GM19043 (cell line): ENCODE results near the gene ADIRF.
"Not testable (repeated sequence)": the region's sequence is repeated elsewhere in the genome, so short reads cannot be mapped to it uniquely, and the experiment has no call there.

ENCODE experiments used
- ATAC-seq: cut with Tn5 transposase; IDR thresholded peaks from one replicate; pipeline ENCODE4 v1.9.1; 2021; ENCODE audit warnings: low read depth; ENCODE audit not compliant: unreplicated experiment

ADIRF gene

DNA sequence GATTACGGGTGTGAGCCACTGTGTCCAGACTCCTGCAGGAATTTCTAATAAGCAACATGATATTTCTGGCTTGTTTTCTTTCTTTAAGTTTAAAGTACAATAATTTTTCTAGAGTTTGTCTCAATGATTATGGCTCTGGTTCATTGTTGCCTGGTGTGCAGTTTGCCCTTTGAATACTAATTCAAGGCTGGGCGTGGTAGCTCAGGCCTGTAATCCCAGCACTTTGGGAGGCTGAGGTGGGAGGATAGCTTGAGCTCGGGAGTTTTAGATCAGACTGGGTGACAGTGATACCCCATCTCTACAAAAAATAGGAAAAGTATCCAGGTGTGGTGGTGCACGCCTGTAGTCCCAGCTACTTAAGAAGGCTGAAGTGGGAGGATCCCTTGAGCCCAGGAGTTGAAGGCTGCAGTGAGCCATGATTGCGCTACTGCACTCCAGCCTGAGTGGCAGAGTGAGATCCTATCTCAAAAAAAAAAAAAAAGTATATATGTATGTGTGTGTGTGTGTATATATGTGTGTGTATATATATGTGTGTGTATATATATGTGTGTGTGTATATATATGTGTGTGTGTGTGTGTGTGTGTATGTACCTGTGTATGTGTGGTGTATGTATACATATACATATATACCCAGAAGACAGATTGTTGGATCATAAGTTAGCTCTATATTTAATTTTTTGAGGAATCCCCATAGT, 8.2 kb downstream of the ADIRF start:
- ATAC-seq: no peak

DNA sequence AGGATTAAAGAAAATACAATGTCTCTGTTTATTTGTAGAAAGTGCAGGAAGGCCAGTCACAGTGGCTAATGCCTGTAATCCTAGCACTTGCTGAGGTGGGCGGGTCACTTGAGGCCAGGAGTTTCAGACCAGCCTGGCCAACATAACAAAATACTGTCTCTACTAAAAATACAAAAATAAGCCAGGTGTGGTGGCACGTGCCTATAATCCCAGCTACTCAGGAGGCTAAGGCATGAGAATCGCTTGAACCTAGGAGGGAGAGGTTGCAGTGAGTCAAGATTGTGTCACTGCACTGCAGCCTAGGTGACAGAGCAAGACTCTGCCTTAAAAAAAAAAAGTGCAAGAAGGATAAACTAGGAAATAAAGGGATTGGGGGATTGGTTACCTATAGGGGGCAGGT, 10.2 kb downstream of the ADIRF start:
- not testable (repeated sequence) for ATAC-seq

DNA sequence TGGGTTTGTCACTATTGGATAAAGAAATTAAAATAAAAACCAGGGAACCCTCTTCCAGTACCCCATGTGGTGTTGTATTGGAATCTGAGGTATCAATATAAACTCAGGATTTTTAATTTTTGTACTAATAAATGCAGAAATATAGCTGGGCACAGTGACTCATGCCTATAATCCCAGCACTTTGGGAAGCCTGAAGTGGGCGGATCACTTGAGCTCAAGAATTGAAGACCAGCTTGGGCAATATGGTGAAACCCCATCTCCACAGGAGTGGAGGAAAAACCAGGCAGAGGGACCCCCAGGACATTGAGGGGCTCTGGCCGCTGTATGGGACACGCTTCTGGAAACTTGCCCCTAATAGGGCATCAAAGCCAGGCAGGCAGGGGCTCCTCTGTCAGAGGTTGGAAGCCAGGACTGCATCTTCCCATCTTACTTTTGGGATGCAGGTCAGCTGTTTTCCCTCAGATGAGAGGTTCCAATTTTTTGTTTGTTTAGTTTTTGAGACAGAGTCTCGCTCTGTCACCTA, 11.1 kb downstream of the ADIRF start:
- ATAC-seq: no peak

DNA sequence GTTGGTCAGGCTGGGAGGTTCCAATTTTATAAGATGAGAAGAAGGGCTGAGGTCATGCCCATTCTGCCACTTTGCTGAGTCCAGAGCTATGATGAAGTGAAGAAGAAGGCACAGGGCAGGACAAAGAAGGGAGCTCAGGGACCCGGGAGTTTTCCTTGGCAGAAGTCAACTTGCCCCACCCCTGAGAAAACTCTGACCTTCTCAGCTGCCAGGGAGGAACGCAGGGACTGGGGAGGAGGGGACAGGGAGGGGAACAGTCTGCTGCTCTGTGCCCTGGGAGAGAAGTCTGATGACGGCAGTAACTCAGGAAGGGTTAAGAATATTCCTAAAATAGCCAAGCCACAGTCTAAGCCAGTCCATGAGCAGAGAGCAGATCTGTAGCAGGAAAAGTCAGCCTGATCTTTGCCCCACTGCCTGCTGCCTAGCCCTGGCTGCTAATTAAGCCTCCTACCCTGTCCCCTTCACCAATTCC, 11.7 kb downstream of the ADIRF start:
- no peak for ATAC-seq

DNA sequence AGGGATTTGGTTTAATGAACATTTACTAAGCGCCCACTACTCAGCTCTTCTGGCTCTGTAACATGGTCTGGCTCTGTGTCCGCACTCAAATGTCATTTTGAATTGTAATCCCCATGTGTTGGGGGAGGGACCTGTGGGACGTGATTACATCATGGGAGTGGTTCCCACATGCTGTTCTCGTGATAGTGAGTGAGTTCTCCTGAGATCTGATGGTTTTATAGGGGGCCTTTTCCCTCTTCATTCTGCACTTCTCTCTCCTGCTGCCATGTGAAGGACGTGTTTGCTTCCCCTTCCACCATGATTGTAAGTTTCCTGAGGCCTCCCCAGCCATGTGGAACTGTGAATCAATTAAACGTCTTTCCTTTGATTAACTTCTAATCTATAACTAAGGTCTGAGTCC, 12.7 kb downstream of the ADIRF start:
- ATAC-seq: not testable (repeated sequence)

DNA sequence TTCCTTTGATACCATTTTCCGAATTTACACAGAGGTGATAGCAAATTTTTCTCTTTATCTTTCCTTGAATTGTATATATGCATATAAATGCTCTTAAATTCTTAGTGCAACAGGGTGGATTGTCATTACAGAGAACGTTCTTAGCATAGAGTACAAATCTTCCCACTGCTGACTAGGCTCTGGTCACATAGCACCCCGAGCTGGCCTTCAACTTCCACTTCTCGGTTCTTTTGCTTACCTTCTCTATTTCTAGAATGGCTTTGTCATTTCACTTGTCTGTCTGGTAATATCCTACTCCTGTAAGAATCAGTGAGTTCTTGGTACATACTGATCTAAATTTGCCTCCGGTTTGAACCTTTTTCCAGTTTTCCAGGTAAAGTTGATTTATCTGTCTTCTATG, 13.4 kb downstream of the ADIRF start:
- no peak for ATAC-seq

GRCh38 chr10:86984498-86984897, 16.2 kb downstream of the ADIRF start:
- ATAC-seq: not testable (repeated sequence)

- no peak for ATAC-seq
Observed at GRCh38 chr10:86988520-86988919, 20.2 kb downstream of the ADIRF start.

DNA sequence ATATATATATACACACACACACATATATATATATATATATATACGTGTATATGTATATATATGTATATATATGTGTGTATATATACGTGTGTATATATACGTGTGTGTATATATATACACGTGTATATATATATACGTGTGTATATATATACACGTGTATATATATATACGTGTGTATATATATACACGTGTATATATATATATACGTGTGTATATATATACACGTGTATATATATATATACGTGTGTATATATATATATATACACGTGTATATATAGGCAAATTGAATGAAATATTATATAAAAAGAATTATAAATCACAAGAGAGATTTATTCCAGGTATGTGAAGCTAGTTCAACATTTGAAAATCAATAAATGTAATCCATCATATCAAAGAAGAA, 23.1 kb downstream of the ADIRF start:
- not testable (repeated sequence) for ATAC-seq

GRCh38 chr10:86992456-86992855, 24.2 kb downstream of the ADIRF start:
- ATAC-seq: no peak

DNA sequence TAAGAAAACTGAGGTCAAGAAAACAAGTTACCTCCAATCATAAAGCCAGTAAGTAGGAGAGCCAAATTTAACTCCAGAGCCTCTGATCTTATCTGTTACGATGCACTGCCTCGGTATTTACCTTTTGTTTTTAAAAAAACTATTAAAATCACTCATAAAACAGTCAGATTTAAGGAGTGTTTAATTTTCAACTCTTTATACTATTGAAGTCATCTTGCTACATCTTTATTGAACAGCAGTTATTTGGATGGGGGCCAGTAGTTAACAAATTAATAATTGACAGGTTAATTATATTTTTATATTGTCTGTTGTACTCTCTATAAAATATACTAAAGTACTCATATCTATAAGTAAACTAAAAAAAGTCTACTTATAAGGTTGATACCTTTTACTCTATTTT, 24.6 kb downstream of the ADIRF start:
- no peak for ATAC-seq

- not testable (repeated sequence) for ATAC-seq
Observed at GRCh38 chr10:86999802-87000403, 31.6 kb downstream of the ADIRF start.

GRCh38 chr10:87000491-87000890, 32.2 kb downstream of the ADIRF start:
- ATAC-seq: no peak

DNA sequence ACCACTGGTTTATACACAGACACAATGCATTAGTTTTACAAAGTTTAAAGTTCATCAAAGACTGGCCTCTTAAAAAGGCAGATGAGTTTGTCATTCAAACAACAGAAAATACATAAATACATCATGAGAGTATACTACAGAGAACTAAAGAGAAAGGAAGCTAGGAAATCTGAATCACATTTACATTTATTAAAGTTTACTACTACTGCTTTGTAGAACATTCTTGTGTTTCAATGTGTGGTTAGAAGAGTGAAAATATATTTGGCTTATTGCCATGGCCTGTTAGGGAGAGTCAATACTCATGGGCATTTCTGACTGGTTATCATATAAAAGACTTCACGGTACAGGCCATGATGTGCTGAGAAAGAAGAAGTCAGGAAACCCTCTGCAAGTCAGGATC, 38.8 kb downstream of the ADIRF start:
- ATAC-seq: not testable (repeated sequence)

- ATAC-seq: not testable (repeated sequence)
Observed at GRCh38 chr10:87007674-87008073, 39.4 kb downstream of the ADIRF start.

GRCh38 chr10:87008303-87008702, 40.0 kb downstream of the ADIRF start:
- not testable (repeated sequence) for ATAC-seq

GRCh38 chr10:87009134-87009696, 40.9 kb downstream of the ADIRF start:
- not testable (repeated sequence) for ATAC-seq

- ATAC-seq: not testable (repeated sequence)
Observed at GRCh38 chr10:87013528-87013927, 45.2 kb downstream of the ADIRF start.

GRCh38 chr10:87014986-87015716, 46.9 kb downstream of the ADIRF start:
- not testable (repeated sequence) for ATAC-seq

- not testable (repeated sequence) for ATAC-seq
Observed at GRCh38 chr10:87018127-87018526, 49.8 kb downstream of the ADIRF start.

DNA sequence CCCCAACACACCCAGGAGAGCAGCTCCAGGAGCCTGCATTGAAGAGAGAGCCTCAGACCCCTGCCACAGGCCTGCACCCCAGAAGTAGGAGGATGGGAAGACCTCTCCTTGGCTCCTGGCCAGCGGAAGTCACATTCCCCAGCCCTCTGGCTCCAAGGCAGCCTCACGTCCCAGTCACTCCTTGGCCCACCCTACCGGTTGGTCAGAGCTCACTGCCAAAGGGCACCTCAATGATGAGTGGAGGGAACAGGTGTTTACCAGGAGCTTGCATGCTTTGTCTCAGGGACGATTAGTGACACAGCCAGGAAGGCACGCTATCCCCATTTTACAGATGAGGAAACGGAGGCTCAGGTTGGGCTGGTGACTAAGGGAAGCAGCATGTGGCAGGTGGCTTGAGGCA, 50.8 kb downstream of the ADIRF start:
- not testable (repeated sequence) for ATAC-seq
